OCI-LY3 (cell line): Measurements from ENCODE around the gene WDR27.

Experiments used
- EZH2phosphoT487 ChIP-seq: fragments of 200-600 bp; shearing (Covaris generic); IDR thresholded peaks from 2 replicates; pipeline ENCODE4 v1.6.1; 2018; ENCODE audit warnings: antibody characterized with exemption, mixed run types, low read depth
- TF ChIP-seq, protein P1 (sequence below): fragments of 200-600, 300-600 bp; sonication (generic); IDR thresholded peaks from 2 replicates; pipeline ENCODE4 v1.5.1; 2014; ENCODE audit warnings: antibody characterized with exemption, low read length, low read depth

DNA sequence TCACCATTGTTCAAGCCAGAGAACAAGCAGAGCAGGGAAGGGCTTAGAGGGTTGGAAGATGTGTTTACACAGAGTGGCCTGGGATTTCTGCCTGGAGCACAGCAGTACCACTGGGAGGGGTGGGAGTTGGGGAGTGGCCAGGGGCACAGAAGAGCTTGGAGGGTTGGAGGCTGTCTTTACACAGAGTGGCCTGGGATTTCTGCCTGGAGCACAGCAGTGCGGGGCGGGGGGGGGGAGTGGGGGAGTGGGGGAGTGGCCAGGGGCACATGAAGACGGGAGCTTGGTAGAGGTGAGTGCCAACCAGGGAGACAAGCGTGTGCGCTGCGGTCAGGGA is 50.9 kb downstream of the WDR27 start:
- TF ChIP-seq, protein P1, sequence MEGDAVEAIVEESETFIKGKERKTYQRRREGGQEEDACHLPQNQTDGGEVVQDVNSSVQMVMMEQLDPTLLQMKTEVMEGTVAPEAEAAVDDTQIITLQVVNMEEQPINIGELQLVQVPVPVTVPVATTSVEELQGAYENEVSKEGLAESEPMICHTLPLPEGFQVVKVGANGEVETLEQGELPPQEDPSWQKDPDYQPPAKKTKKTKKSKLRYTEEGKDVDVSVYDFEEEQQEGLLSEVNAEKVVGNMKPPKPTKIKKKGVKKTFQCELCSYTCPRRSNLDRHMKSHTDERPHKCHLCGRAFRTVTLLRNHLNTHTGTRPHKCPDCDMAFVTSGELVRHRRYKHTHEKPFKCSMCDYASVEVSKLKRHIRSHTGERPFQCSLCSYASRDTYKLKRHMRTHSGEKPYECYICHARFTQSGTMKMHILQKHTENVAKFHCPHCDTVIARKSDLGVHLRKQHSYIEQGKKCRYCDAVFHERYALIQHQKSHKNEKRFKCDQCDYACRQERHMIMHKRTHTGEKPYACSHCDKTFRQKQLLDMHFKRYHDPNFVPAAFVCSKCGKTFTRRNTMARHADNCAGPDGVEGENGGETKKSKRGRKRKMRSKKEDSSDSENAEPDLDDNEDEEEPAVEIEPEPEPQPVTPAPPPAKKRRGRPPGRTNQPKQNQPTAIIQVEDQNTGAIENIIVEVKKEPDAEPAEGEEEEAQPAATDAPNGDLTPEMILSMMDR, result no peak
- no peak for TF ChIP-seq EZH2phosphoT487
